ENCODE data around the gene HBQ1. TPM values are rescaled to one million over a fixed set of nuclear protein-coding genes. Genes with fewer than 3 reads are reported as not detected.

HBQ1 gene
- total RNA-seq, 1 donor from 2014 or later: 1.1 TPM

DNA sequence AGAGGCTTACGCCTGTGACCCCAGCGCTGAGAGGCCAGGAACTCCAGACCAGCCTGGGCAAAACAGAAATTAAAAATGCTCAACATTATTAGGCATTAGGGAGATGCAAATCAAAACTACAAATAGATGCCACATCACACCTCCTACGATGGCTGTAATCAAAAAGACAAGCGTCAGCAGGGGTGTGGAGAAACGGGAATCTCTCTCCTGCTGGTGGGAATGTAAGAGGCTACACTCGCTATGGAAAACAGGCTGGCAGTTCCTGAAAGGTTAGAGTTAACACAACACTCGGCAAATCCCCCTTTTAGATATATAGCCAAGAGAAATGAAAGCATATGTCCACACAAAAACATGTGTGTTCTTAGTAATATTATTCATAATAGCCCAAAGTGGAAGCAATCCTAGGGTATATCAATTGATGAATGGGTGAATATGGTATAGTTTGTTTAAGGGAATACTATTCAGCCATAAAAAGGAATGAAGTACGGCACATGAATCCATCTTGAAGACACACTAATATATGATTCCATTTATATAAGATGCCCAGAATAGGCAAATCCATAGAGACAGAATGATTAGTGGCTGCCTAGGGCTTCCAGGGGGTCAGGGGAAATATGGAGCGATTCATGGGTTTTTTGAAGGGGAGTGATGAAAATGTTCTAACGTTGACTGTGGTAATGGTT lies 39.9 kb upstream of the HBQ1 start:
- Mint-ChIP-seq H3K9me3 (no peaks in the 10 kb centered on the region), H3K27ac (no peak overlapping the region), H3K4me1 (ENCODE audit: unreplicated experiment) (peaks cover 6% of the 10 kb centered on the region), H3K4me3 (peak overlapping the region; percentile 79), H3K27me3 (peaks cover 5% of the 10 kb centered on the region), H3K36me3 (peaks cover 3% of the 10 kb centered on the region)
- DNase-seq (ENCODE audit: extremely low spot score, unreplicated experiment): no peak
- TF ChIP-seq, protein P1, sequence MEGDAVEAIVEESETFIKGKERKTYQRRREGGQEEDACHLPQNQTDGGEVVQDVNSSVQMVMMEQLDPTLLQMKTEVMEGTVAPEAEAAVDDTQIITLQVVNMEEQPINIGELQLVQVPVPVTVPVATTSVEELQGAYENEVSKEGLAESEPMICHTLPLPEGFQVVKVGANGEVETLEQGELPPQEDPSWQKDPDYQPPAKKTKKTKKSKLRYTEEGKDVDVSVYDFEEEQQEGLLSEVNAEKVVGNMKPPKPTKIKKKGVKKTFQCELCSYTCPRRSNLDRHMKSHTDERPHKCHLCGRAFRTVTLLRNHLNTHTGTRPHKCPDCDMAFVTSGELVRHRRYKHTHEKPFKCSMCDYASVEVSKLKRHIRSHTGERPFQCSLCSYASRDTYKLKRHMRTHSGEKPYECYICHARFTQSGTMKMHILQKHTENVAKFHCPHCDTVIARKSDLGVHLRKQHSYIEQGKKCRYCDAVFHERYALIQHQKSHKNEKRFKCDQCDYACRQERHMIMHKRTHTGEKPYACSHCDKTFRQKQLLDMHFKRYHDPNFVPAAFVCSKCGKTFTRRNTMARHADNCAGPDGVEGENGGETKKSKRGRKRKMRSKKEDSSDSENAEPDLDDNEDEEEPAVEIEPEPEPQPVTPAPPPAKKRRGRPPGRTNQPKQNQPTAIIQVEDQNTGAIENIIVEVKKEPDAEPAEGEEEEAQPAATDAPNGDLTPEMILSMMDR (conservative IDR thresholded peaks at IDR 0.05): peak; percentile 18

DNA sequence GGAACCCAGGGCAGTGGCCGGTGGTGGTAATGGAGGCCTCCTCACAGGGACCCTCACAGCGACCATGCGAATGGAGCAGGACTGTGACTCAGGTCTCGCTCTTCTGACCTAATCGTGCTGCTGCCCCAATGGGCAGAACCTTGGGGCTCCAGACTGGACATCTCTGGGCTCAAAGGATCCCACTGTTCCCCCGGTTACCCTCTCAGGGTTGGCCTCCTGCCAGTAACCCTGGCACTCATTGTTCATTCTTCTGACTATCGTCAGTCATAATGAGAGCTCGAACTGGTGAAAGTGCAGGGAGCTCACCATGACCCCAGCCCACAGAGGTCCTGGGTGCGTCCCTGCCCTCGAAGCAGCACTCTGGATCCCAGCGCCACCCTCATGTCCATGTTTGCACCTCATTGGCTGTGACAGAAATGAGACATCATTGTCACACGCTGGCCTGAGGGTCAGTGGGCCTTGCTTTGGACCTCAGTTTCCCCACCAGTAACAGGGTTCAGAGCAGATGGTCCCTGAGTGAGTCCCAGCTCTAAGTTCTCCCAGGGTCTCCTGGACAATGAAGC lies 37.8 kb upstream of the HBQ1 start:
- H3K9me3 Mint-ChIP-seq: no peaks in the 10 kb centered on the region
- TF ChIP-seq, protein P1 (conservative IDR thresholded peaks at IDR 0.05): no peak
- H3K36me3 Mint-ChIP-seq: no peaks in the 10 kb centered on the region

DNA sequence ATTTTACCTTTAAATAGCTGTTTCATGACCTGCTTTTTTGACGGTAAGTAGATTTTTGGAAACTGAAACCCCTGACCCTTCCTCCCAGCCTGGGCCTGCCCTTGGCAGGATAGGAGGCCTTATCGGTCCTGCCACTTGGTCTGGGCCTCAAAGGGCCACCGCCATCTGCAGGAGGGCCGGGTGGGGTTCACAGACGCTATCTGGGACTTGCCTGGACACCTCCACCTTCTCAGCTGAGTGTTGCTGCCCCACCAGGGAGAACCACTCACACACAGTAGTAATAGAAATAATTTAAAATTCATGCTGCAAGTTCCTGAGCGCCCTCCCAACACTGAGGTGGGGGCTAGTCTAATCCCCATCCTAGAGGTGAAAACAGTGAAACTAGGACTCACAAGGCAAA lies 37.2 kb upstream of the HBQ1 start:
- TF ChIP-seq, protein P1 (conservative IDR thresholded peaks at IDR 0.05): no peak

More for the DNA sequence above, 37.8 kb upstream of the HBQ1 start:
- Mint-ChIP-seq H3K4me1 (ENCODE audit: unreplicated experiment) (no peaks in the 10 kb centered on the region), H3K27ac (no peak overlapping the region), H3K27me3 (peaks cover 10% of the 10 kb centered on the region), H3K4me3 (no peak overlapping the region)
- no peak for DNase-seq (ENCODE audit: extremely low spot score, unreplicated experiment)

DNA sequence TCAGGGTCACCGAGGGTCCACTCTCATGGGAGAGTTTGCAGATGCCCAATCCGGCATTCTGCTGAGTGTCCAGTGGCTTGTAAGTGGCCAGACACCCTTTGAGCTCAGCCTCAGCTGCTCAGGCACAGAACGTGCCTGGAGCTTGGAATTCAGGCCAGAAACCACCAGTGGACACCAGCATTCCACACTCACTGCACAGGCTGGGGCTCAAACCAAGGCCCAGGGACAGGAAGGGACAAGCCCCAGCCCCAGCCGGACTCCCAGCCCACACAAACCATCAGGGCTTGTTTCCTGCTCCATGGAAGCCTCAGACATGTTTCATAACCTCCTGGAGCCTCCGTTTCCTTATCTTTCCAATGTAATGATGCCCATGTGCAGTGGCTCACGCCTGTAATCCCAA lies 36.8 kb upstream of the HBQ1 start:
- Mint-ChIP-seq H3K4me1 (ENCODE audit: unreplicated experiment) (no peaks in the 10 kb centered on the region), H3K36me3 (no peaks in the 10 kb centered on the region), H3K27me3 (peaks cover 13% of the 10 kb centered on the region), H3K27ac (no peak overlapping the region), H3K9me3 (no peaks in the 10 kb centered on the region), H3K4me3 (no peak overlapping the region)
- TF ChIP-seq, protein P1 (conservative IDR thresholded peaks at IDR 0.05): no peak
- DNase-seq (ENCODE audit: extremely low spot score, unreplicated experiment): no peak

More for the DNA sequence above, 37.2 kb upstream of the HBQ1 start:
- no peaks in the 10 kb centered on the region for H3K36me3 Mint-ChIP-seq
- no peaks in the 10 kb centered on the region for H3K4me1 Mint-ChIP-seq (ENCODE audit: unreplicated experiment)
- H3K9me3 Mint-ChIP-seq: no peaks in the 10 kb centered on the region
- peaks cover 10% of the 10 kb centered on the region for H3K27me3 Mint-ChIP-seq
- no peak overlapping the region for H3K27ac Mint-ChIP-seq
- no peak overlapping the region for H3K4me3 Mint-ChIP-seq
- DNase-seq (ENCODE audit: extremely low spot score, unreplicated experiment): no peak

DNA sequence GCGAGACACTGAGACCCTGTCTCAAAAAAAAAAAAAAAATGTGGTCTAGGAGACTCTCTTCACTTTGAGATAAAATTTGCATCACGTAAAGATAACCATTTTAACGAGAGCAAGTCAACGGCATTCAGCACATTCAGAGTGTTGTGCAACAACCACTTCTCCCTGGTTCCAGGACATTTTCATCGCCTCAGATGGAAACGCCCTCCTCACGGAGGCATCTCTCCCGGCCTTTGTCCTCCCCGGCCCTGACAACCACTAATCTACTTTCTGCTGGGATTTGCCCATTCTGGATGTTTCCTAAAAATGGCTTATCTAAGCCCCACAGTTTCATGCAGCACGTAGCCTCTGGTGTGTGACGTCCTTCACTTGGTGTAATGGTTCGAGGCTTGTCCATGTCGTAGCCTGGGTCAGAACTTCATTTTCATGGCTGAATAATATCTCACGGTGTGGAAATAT lies 35.4 kb upstream of the HBQ1 start:
- H3K4me3 Mint-ChIP-seq: no peak overlapping the region
- H3K27ac Mint-ChIP-seq: no peak overlapping the region
- no peaks in the 10 kb centered on the region for H3K9me3 Mint-ChIP-seq
- DNase-seq (ENCODE audit: extremely low spot score, unreplicated experiment): no peak
- TF ChIP-seq, protein P1 (conservative IDR thresholded peaks at IDR 0.05): no peak
- peaks cover 27% of the 10 kb centered on the region for H3K27me3 Mint-ChIP-seq
- H3K36me3 Mint-ChIP-seq: no peaks in the 10 kb centered on the region
- no peaks in the 10 kb centered on the region for H3K4me1 Mint-ChIP-seq (ENCODE audit: unreplicated experiment)
